ENCODE results near the gene CD96.

The CD96 gene

GRCh38 chr3:111681661-111682426 lies 139.8 kb downstream of the CD96 start:
- DNase-seq, result no peak

GRCh38 chr3:111684640-111685039 lies 142.6 kb downstream of the CD96 start:
- DNase-seq, result no peak

DNA sequence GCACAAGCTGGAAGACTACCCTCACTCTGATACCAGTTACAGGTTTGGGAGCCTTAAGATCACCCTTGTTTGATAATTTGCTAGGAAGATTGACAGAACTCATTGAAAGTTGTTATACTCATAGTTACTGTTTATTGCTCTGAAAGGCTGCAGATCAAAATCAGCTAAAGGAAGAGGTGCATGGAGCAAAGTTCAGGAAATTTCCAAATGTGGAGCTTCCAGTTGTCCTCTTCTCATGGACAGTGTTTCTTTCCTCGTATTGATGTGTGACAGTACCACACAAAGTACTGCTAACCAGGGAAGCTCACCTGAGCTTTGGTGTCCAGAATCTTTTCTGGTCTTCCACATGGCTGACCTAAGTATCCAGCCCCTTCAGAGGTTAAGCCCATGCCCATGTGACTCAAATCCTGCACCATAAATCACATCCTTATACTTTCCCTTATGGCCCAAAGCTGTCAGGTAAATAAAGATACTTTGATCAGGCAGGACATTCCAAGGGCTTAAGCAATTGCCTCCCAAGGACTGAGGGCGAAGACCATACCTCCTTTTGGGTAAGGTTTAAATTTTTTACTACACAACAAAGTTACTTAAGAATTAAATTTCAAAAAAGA lies 146.3 kb downstream of the CD96 start:
- no peak for DNase-seq

GRCh38 chr3:111690242-111690641 lies 148.2 kb downstream of the CD96 start:
- DNase-seq, result peak; percentile 83

DNA sequence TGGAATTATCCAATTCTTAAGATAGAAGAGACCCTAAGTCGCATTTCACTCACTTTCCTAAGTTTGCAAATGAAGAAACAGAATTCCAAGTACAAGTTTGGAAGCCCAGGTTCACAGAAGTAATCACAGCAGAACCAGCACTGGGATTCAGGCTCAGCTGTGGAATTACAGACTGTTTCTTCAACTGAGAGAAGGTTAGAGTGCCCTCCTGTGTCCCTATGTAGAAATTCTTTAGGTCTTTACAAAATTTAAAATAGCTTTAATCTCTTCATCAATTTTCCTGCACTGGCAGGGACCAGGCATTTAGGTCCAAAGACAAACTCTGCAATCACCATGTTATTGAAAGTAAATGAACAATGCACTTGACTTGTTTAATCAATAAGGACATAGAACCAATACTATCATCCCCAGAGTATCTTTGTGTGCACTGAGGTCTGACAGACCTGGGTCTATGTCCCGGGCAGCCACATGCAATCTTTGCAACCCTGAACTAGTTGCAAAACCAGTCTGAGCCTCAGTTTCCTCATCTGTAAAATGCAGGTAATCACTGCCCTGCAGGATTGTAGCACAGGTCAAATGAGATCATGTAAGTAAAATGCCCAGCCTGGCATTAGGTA lies 149.4 kb downstream of the CD96 start:
- DNase-seq, result peak; percentile 66

GRCh38 chr3:111692593-111693552 lies 150.9 kb downstream of the CD96 start:
- no peak for DNase-seq

DNA sequence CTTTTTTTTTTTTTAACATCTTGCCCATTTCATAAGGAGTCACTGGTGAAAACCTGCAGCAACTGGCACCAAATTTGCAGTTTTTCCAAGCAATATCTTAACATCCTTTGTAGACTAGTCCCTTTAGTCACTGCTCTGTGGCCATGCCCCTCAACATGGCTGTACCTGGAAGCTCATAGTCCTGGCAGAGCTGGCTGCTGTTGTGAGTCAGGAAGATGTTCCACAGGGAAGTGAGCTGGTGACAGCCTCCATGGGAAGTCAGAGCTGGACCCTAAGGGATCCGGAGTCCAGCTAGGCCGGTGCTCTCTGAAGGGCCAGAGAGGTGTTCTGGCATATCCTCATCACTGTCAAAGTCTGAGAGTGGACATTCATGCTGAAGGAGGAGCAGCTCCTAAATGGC lies 152.5 kb downstream of the CD96 start:
- DNase-seq, result peak; percentile 18

GRCh38 chr3:111695636-111696117 lies 153.7 kb downstream of the CD96 start:
- DNase-seq, result peak; percentile 93

DNA sequence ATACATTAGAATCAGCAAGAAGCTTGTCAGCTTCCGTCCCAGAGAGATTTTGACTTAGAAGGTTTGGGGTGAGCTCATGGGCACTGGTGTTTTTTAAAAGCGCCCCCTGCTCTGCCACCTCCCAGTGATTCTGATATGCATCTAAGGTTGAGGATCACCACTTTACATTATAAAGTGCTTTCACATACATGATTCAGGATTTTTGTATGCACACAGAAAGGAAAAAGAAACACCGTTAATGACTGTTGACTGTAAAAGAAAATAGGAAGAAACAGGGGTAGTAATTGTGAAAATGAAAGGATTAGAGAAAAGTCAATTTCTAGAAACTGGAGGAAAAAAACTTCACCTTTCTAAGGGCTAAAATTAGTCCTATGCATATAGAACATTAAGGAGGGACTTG lies 158.1 kb downstream of the CD96 start:
- no peak for DNase-seq

GRCh38 chr3:111701292-111701906 lies 159.4 kb downstream of the CD96 start:
- no peak for DNase-seq

Measured in EL (cell line).